CD4-positive, alpha-beta T cell treated with Interleukin-15 for 1 hour (primary cell): ENCODE measurements around the gene BTBD18.

Experiments
- DNase-seq: peaks from one replicate; pipeline ENCODE4 v3.0.0-alpha.2; 2020

Gene BTBD18

GRCh38 chr11:57775491-57775890 lies 23.9 kb upstream of the BTBD18 start:
- no peak for DNase-seq

DNA sequence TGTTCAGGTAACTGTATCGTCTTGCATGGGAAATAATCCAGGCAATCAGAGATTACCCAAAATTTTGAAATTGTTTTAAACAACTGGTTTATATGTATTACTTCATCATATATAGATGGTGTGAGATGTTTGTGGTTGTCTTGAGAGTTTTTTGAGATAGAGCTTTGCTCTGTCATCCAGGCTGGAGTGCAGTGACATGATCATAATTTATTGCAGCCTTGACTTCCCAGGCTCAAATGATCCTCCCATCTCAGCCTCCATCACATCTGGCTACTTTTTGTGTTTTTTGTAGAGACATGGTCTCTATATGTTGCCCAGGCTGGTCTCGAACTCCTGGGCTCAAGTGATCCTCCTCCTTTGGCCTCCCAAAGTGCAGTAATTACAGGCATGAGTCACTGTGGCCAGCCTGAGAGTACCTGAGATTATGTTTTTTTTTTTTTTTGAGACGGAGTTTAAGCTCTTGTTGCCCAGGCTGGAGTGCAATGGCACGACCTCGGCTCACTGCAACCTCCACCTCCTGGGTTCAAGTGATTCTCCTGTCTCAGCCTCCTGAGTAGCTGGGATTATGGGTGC lies 21.5 kb upstream of the BTBD18 start:
- no peak for DNase-seq

DNA sequence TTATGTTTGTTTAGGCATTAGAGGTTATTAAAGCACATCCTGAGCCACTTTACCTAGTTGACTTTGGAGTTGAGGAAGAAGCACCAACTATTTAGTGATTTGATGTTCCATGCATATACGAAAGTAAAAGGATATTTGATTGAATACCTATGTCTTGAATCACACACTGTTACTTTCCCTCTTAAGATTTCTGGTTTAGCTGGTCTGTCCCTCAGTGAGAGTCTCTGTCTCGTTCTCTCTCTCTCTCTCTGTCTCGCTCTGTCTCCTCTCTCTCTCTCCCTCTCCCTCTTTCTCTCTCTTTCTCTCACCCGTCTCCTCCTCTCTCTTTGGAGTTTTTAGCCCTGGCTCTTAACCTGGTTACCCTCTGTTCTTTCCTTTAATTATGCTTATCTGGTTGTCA lies 20.9 kb upstream of the BTBD18 start:
- no peak for DNase-seq

DNA sequence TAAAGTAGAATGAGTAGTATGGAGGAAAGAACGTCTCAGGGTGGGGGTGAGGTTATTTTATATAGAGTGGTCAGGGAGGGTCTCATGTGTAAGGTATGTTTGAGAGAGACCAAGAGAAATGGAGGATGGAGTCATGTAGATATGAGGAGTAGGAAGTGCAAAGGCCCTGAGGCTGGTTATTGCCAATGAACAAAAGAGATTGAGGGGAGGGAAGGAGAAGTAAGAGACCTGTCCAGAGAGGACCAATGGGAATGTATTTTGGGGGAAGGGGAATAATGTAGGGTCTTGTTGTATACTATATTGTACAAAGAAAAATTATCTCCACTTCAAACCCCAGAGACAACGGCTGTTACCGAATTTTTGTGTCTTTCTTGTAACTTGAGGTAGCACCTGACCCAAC lies 19.7 kb upstream of the BTBD18 start:
- DNase-seq = no peak

GRCh38 chr11:57770793-57771192 lies 19.2 kb upstream of the BTBD18 start:
- DNase-seq = no peak

DNA sequence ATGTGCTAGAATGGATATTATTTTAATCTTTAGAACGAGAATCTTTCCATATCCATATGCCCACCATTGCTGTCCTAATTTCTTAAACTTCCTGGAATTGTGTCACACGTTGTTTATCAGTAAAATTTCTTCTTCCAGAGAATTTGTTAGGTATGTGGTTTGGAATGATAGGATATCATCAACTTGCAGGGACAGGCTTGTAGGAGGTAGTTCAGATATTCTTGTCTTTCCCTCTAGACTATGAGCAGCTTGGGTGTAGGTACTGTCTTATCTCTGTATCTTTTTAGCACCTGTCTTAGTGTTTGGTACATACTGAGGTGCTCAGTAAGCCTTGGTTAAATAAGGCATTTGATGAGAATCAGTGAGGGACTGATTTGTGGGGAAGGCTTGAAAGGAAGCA lies 13.4 kb upstream of the BTBD18 start:
- no peak for DNase-seq

DNA sequence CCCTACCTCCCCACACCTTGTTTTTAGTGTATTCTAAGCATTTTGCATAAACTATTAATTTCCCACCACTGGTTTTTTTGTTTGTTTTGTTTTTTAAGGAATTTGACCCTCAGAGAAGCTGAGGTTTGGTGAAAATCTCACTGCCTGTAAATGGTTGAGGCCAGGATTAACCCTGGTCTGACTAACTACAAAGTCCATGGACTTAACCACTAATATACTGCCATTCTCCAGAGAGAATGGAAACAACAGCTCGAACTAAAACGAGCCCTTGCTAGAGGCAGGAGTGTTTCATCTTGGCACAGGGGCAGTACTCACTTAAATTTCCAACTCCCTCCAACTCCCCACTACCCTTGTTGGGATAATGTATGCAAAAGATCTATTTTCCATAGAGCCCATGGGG lies 12.9 kb upstream of the BTBD18 start:
- no peak for DNase-seq

- DNase-seq = no peak
Measured at GRCh38 chr11:57764021-57764420, 12.4 kb upstream of the BTBD18 start.

GRCh38 chr11:57763568-57763967 lies 11.9 kb upstream of the BTBD18 start:
- DNase-seq = no peak

- DNase-seq = no peak
Measured at GRCh38 chr11:57762235-57762861, 10.7 kb upstream of the BTBD18 start.

DNA sequence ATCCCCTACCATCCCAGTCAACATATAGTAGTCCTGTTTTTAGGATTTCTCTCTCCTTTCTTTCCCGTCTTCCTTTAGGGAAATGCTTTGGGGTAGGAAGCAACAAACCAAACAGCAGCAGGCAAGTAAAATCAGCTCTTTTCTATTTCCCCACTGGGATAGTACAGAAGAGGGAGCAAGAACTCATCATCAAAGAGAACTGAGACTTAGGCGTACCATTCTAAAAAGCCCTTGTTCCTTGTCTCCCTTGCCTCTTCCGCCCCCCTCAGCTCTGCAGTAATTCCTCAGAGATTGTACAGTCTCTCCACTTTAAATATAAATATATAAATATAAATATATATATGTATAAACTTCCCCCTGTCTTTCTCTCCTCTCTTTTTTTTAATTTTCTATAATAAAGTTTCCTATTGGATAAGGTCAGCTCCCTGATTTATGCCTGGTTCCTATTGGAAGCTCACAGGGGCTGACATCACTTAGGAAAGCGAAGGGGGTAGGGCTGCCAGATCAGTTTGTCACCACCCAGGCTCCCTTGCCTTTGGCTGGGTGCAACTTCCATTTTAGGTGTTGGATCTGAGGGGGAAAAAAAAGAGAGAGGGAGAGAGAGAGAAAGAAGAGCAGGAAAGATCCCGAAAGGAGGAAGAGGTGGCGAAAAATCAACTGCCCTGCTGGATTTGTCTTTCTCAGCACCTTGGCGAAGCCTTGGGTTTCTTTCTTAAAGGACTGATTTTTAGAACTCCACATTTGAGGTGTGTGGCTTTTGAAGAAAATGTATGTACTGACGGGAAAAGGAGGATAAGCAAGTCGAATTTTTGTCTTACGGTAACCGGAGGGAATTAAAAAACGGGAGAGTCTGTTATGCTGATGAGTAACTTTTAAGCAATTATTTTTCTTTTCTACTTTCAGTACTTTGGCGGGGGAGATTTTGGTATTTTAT lies 9.9 kb upstream of the BTBD18 start, which contains the start of gene CTNND1:
Gene CTNND1 (plus strand): TSS at position 502 of the 934 bp plus-strand sequence. CDS start 29,677 bp downstream, outside the sequence.
- DNase-seq = peak; percentile 63

DNA sequence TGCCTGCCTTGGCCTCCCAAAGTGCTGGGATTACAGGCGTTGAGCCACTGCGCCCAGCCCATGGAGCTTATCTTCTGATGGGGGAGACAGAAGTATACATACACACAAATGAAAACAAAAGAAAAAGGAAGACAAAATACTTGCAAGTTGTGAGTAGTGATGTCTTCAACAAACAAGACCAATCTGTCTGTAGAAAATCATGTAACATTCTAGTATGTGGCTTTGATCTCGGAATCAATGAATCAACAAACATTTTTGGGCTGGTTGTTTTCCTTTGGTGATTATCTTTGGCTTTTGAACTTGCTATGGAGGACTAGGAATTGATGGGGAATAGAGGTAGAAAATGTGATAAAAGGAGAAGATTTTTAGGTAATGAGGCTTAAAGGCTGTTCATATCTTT lies 6.6 kb upstream of the BTBD18 start:
- no peak for DNase-seq

- no peak for DNase-seq
Measured at GRCh38 chr11:57752954-57753353, 1.3 kb upstream of the BTBD18 start.

DNA sequence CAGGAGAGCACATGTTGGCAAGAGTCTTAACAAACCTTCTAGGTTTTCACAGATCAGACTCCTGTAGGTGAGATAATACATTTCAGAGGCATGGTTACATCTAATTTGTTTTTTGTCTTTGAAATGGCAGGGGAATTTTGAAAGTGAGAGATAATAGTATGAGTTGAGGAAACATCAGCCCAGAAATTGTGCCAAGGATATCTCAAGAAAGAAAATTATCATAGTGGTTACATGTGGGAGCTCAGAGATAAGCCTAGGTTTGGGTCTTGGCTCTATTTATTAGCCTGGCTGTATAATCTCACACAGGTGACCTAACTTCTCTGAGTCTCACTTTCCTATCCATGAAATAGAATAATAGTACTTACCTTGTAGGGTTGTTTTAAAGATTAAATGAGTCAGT lies 443 bp downstream of the BTBD18 start:
- no peak for DNase-seq

DNA sequence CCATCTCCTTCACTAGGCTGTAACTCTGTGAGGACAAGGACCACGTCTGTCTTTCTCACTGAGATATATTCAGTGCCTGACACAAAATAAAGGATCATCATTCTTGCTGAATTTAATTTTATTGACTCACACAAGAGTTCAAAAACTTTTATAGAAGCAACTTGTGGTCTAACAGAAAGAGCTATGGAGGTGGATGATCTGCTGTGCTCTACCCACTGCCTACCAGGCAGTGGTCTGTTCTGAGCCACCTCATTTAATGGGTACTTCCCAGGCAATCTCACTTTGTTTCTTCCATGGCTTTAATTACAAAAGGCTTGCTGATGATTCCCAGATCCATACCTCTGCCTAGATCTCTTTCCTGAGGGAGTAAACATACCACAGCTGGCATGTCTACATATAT lies 4.7 kb downstream of the BTBD18 start:
- no peak for DNase-seq

- DNase-seq = no peak
Measured at GRCh38 chr11:57745206-57745605, 6.4 kb downstream of the BTBD18 start.

GRCh38 chr11:57744357-57744756 lies 7.3 kb downstream of the BTBD18 start:
- DNase-seq = no peak

DNA sequence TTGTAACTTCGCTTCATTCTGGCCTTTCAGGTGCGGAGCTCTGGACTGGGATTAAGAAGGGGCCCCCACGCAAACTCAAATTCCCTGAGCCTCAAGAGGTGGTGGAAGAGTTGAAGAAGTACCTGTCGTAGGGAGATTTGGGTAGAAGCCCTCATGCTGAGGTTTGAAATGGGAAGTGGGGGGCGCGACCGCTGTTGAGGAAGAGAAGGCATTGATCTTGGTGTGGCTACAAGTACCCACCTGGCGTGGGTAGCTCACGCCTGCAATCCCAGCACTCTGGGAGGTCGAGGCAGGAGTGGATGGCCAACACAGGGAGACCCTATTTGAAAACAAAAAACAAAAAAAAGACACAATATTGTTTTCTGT lies 9.5 kb downstream of the BTBD18 start:
- DNase-seq = no peak

DNA sequence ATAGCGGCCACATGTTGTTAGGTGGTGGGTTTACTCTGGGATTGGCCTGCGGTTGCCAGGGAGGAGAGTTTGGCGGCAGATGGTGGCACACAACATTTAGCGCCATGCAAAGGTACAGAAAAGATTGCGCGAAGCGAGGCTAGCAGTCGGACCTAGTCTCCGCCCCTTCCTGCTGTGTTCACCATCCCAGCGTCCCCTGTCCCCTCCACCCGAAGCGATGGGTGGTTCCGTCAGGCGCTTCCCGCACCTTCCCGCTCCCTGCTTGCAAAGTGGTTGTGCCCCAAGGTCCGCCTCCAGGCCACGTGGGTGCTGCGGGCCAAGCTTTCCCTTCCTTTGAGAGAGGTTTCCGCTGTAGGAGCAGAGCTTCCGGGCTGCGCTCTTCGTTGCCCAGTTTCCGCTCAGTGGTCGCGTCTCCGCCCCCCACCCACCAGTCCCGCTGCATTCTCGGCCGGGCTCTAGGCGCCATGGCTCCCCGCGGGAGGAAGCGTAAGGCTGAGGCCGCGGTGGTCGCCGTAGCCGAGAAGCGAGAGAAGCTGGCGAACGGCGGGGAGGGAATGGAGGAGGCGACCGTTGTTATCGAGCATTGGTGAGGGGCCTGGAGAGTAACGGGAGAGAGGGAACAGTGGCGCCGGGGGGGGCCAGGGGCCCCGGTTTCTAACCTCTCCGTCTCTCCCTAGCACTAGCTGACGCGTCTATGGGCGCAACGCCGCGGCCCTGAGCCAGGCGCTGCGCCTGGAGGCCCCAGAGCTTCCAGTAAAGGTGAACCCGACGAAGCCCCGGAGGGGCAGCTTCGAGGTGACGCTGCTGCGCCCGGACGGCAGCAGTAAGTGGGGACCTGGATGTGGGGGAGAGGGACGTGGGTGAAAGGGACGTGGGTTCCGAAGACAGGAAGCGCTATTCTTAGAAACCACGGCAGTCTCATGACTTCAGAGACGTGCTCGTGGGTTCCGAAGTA lies 10.2 kb downstream of the BTBD18 start, which contains the start of gene SELENOH:
Gene SELENOH (plus strand): TSS at position 360 of the 955 bp plus-strand sequence. CDS start 105 bp downstream, at position 465.
- peak; percentile 92 for DNase-seq

DNA sequence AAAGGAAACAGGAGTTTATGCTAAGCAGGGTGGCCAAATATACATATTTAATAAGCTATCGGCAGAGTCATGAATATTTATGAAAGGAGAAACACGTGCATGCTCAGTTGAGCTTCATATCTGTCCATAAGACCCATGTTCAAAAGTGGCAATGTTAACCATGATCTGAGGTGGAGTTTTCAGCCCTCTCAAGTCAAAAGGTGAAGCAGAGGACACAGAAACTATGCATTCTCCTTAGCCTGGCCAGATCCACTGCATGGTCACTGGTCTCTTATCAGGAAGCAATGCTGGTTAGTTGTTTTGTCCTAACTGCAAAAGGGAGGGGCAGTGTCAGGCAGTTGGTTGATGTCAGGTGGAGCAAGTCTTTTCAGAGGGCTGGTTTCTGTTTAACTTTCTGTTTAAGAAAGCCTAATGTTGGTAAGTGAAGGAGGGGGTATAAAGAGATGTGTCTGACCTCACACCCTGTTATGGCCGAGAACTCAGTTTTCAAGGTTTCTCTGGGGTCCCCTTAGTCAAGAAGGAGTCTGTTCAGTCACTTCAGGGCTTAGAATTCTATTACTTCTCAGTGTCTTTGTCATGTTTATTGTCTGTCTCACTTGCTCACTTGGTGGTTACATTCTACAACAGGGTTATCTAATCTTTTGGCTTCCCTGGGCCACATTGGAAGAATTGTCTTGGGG lies 15.9 kb downstream of the BTBD18 start:
- no peak for DNase-seq

- no peak for DNase-seq
Measured at GRCh38 chr11:57732661-57733060, 19.0 kb downstream of the BTBD18 start.

GRCh38 chr11:57729479-57729878 lies 22.1 kb downstream of the BTBD18 start:
- no peak for DNase-seq
